ENCODE results near the gene GNB1. TPM values are rescaled to one million over a fixed set of nuclear protein-coding genes. Genes with fewer than 3 reads are reported as not detected.

Gene GNB1
- total RNA-seq, 1 experiment from 2014 or later = 400 TPM

DNA sequence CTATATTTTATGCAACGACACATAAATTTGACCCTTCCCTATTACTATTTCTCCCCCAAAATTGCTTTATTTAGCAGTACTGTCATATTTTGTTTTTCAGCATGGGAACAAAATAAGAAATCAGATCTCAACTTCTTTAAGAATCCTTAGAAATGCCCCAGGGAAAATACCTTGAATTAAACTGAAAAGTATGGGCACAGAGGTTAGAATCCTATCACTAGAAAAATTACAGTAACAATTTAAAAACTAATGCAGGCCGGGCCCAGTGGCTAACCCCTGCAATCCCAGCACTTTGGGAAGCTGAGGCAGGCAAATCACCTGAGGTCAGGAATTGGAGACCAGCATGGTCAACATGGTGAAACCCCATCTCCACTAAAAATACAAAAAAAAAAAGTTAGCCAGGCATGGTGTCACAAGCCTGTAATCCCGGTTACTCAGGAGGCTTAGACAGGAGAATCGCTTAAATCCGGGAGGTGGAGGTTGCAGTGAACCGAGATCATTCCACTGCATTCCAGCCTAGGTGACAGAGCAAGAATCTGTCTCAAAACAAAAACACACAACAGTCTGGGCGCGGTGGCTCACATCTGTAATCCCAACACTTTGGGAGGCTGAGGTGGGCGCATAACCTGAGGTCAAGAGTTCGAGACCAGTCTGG lies 51.4 kb downstream of the GNB1 start:
- no peak overlapping the region for H4K8ac ChIP-seq (replicated peaks; ENCODE audit: insufficient read length, low read depth, low read length)
- peaks cover 5 to 41% (median 37%) of the 10 kb centered on the region in 3 experiments; a peak in 5 of 7 replicates for H3K36me3 Mint-ChIP-seq (ENCODE audit: insufficient read depth in 1 of 3, low read depth in 3 of 3)
- no peak overlapping the region for H3K4me2 ChIP-seq (ENCODE audit: insufficient read depth, insufficient read length, low read length)
- H3K4ac ChIP-seq (ENCODE audit: low read depth, low read length) = no peak overlapping the region
- H3K27ac ChIP-seq (ENCODE audit: insufficient read length, low read depth, low read length) = no peak overlapping the region
- peaks cover 9% of the 10 kb centered on the region for H3K79me1 ChIP-seq (ENCODE audit: insufficient read depth, low read depth, low read length, poor library complexity, severe bottlenecking)
- no peak overlapping the region for H2BK120ac ChIP-seq (ENCODE audit: low read depth, low read length, poor library complexity, severe bottlenecking)
- H2BK15ac ChIP-seq (ENCODE audit: low read depth, low read length) = no peak overlapping the region
- no peaks in the 10 kb centered on the region for H3K9me3 ChIP-seq (ENCODE audit: control insufficient read depth, low read depth, low read length)
- no peaks in the 10 kb centered on the region for H3K27me3 ChIP-seq (ENCODE audit: insufficient read depth, low read length)
- H3K4me1 Mint-ChIP-seq = peaks cover 12 to 13% of the 10 kb centered on the region in 2 experiments
- H2BK20ac ChIP-seq (ENCODE audit: low read depth, low read length, poor library complexity, severe bottlenecking) = no peak overlapping the region
- peaks cover 1% of the 10 kb centered on the region; the same call in 1 of the 2 replicates for H3K4me1 ChIP-seq (ENCODE audit: insufficient read depth, low read length)
- H3K4me3 Mint-ChIP-seq = no peak overlapping the region
- no peak overlapping the region for H4K91ac ChIP-seq (ENCODE audit: insufficient read length, low read depth, low read length)
- TF ChIP-seq CTCF (conservative IDR thresholded peaks at IDR 0.05) = no peak
- H3K23ac ChIP-seq (ENCODE audit: insufficient read length, low read depth, low read length) = no peak overlapping the region
- no peaks in the 10 kb centered on the region for H3K23me2 ChIP-seq (ENCODE audit: insufficient read length, low read depth, low read length, poor library complexity, severe bottlenecking)
- H3K18ac ChIP-seq (ENCODE audit: insufficient read length, low read depth, low read length) = no peak overlapping the region
- no peak for DNase-seq
- H4K5ac ChIP-seq (ENCODE audit: insufficient read length, low read depth, low read length) = no peak overlapping the region
- H3T11ph ChIP-seq (ENCODE audit: low read length) = no peak overlapping the region
- H2AFZ ChIP-seq (ENCODE audit: low read length) = no peak overlapping the region
- H3K9me3 Mint-ChIP-seq = no peaks in the 10 kb centered on the region
- no peaks in the 10 kb centered on the region for H3K27me3 Mint-ChIP-seq (ENCODE audit: low read depth)
- H2BK12ac ChIP-seq (ENCODE audit: insufficient read length, low read depth, low read length) = no peak overlapping the region
- no peak overlapping the region for H2BK5ac ChIP-seq (ENCODE audit: insufficient read length, low read length)
- WGBS (ENCODE audit: extremely low coverage, insufficient read length, low lambda C conversion rate) = no CpG with 5 or more reads among the region's 10 CpGs
- peaks cover 37% of the 10 kb centered on the region; the same call in 1 of the 2 replicates for H3K79me2 ChIP-seq (ENCODE audit: insufficient read depth, low read length)
- no peak overlapping the region for H3K14ac ChIP-seq (ENCODE audit: insufficient read depth, low read length)
- peak overlapping the region in 1 of 3 experiments; percentile 42; a peak in 3 of 7 replicates for H3K27ac Mint-ChIP-seq
- H2AK5ac ChIP-seq (ENCODE audit: insufficient read length, low read length) = no peak overlapping the region
- H3K9ac ChIP-seq (ENCODE audit: extremely low read depth, insufficient read length, low read length) = no peak overlapping the region
- H4K20me1 ChIP-seq (ENCODE audit: control insufficient read depth, insufficient read depth, insufficient read length) = no peaks in the 10 kb centered on the region
- H3K56ac ChIP-seq (ENCODE audit: insufficient read length, low read depth, low read length) = no peak overlapping the region

Data from H9 (cell line).